CD8-positive, alpha-beta memory T cell (primary cell): ENCODE results near the gene RCAN2. TPM values are rescaled to one million over a fixed set of nuclear protein-coding genes. Genes with fewer than 3 reads are reported as not detected.

Experiments
- CTCF ChIA-PET: fragments of 350-600 bp; sonication (Branson Sonifier 250); formaldehyde crosslinking; loops from one replicate; lab custom pipeline; 2021; ENCODE audit warnings: antibody characterized with exemption; lab: Charles Lee
- POLR2A ChIA-PET: fragments of 350-600 bp; sonication (Branson Sonifier 250); formaldehyde crosslinking; loops from one replicate; lab custom pipeline; 2021; ENCODE audit warnings: antibody characterized with exemption; lab: Charles Lee
- DNase-seq, 5 donors: peaks; one replicate each; pipeline versions ENCODE4 v3.0.0 to v3.0.0-alpha.2; 2020 to 2022; ENCODE audit warnings: mixed read lengths in 1 of 5
- H3K27ac ChIP-seq: one replicate; pipeline ENCODE4 v1.7.0; 2013; ENCODE audit warnings: low read depth, mild to moderate bottlenecking, low read length, moderate library complexity
- H3K27me3 ChIP-seq: 2 replicates; pipeline ENCODE4 v1.7.0; 2013; ENCODE audit warnings: low read length, mild to moderate bottlenecking; ENCODE audit not compliant: insufficient read depth, poor library complexity, severe bottlenecking
- H3K36me3 ChIP-seq: 2 replicates; pipeline ENCODE4 v1.7.0; 2013; ENCODE audit warnings: mild to moderate bottlenecking, low read length, moderate library complexity; ENCODE audit not compliant: insufficient read depth
- H3K4me1 ChIP-seq: 2 replicates; pipeline ENCODE4 v1.7.0; 2013; ENCODE audit warnings: mild to moderate bottlenecking, low read length, moderate library complexity; ENCODE audit not compliant: insufficient read depth
- H3K4me3 ChIP-seq: 2 replicates; pipeline ENCODE4 v1.7.0; 2013; ENCODE audit warnings: mild to moderate bottlenecking, low read length
- H3K9me3 ChIP-seq: 2 replicates; pipeline ENCODE4 v1.7.0; 2013; ENCODE audit warnings: mild to moderate bottlenecking, low read length
- H3K27ac Mint-ChIP-seq, 8 donors: one replicate each; pipeline ENCODE4 v1.8.0; 2020 to 2021; ENCODE audit warnings: mixed read lengths in 8 of 8, mild to moderate bottlenecking in 6 of 8, inconsistent platforms in 3 of 8, moderate library complexity in 3 of 8
- H3K27me3 Mint-ChIP-seq, 2 donors: one replicate each; pipeline ENCODE4 v1.8.0; 2020 to 2021; ENCODE audit warnings: mixed read lengths in 2 of 2, mild to moderate bottlenecking in 1 of 2, moderate library complexity in 1 of 2
- H3K36me3 Mint-ChIP-seq, 3 donors: one replicate each; pipeline ENCODE4 v1.8.0; 2020 to 2021; ENCODE audit warnings: mixed read lengths in 3 of 3, inconsistent platforms in 1 of 3, mild to moderate bottlenecking in 1 of 3
- H3K4me1 Mint-ChIP-seq, 3 donors: one replicate each; pipeline ENCODE4 v1.8.0; 2020 to 2021; ENCODE audit warnings: mixed read lengths in 3 of 3, inconsistent platforms in 1 of 3, mild to moderate bottlenecking in 1 of 3
- H3K4me3 Mint-ChIP-seq, 7 donors: one replicate each; pipeline ENCODE4 v1.8.0; 2020 to 2021; ENCODE audit warnings: mixed read lengths in 7 of 7, mild to moderate bottlenecking in 6 of 7, moderate library complexity in 4 of 7, inconsistent platforms in 2 of 7
- H3K9me3 Mint-ChIP-seq, 5 donors: one replicate each; pipeline ENCODE4 v1.8.0; 2020 to 2022; ENCODE audit warnings: mixed read lengths in 5 of 5, mild to moderate bottlenecking in 3 of 5, moderate library complexity in 2 of 5, inconsistent platforms in 1 of 5
- polyA plus RNA-seq: library from polyadenylated mRNA; unstranded; fragments of 300-500 nt; fragmentation: Illumina TruSeq; gene quantifications from one replicate; pipeline ENCODE4 v1.2.3, GENCODE V29; 2021
- total RNA-seq, 2 experiments: library from RNA; stranded (reverse); gene quantifications; one replicate each; pipeline ENCODE4 v1.2.3, GENCODE V29; 2021

RCAN2 gene
- total and polyA plus RNA-seq, 3 experiments from 2014 or later: 0.48 to 0.82 (median 0.49) TPM

- Histone ChIP-seq H3K27me3 (no peaks in the 10 kb centered on the region), H3K27ac (no peak overlapping the region), H3K9me3 (no peaks in the 10 kb centered on the region), H3K4me1 (no peaks in the 10 kb centered on the region), H3K4me3 (no peak overlapping the region), H3K36me3 (no peaks in the 10 kb centered on the region)
- no peak for DNase-seq
- ChIA-PET POLR2A (no interaction called here), CTCF (no interaction called here)
- Mint-ChIP-seq H3K36me3 (peaks cover 1 to 11% (median 6%) of the 10 kb centered on the region in 3 donors), H3K27me3 (peaks cover 13 to 21% of the 10 kb centered on the region in 2 donors), H3K4me3 (no peak overlapping the region), H3K27ac (no peak overlapping the region), H3K9me3 (peaks cover 0 to 13% (median 5%) of the 10 kb centered on the region in 5 donors), H3K4me1 (no peaks in the 10 kb centered on the region)
These were observed 257.1 kb downstream of the RCAN2 start for GRCh38 chr6:46234156-46234556.

GRCh38 chr6:46233129-46233528 is 258.1 kb downstream of the RCAN2 start:
- H3K27ac ChIP-seq: no peak overlapping the region
- no peaks in the 10 kb centered on the region for H3K4me1 ChIP-seq
- Mint-ChIP-seq H3K27me3 (peaks cover 11 to 19% of the 10 kb centered on the region in 2 donors), H3K27ac (no peak overlapping the region), H3K9me3 (peaks cover 0 to 14% (median 5%) of the 10 kb centered on the region in 5 donors), H3K4me3 (no peak overlapping the region), H3K36me3 (peaks cover 1 to 13% (median 4%) of the 10 kb centered on the region in 3 donors), H3K4me1 (no peaks in the 10 kb centered on the region)
- ChIA-PET CTCF (no interaction called here), POLR2A (no interaction called here)
- H3K27me3 ChIP-seq: no peaks in the 10 kb centered on the region
- DNase-seq: no peak
- no peaks in the 10 kb centered on the region for H3K36me3 ChIP-seq
- no peak overlapping the region for H3K4me3 ChIP-seq
- no peaks in the 10 kb centered on the region for H3K9me3 ChIP-seq

GRCh38 chr6:46222286-46222685 is 269.0 kb downstream of the RCAN2 start:
- H3K27me3 Mint-ChIP-seq: no peaks in the 10 kb centered on the region
- H3K4me3 Mint-ChIP-seq: no peak overlapping the region
- H3K36me3 Mint-ChIP-seq: no peaks in the 10 kb centered on the region
- no peaks in the 10 kb centered on the region for H3K4me1 Mint-ChIP-seq
- Histone ChIP-seq H3K9me3 (no peaks in the 10 kb centered on the region), H3K27ac (no peak overlapping the region), H3K4me1 (no peaks in the 10 kb centered on the region), H3K4me3 (no peak overlapping the region), H3K27me3 (no peaks in the 10 kb centered on the region), H3K36me3 (no peaks in the 10 kb centered on the region)
- DNase-seq: no peak
- ChIA-PET POLR2A (no interaction called here), CTCF (interaction anchor here (4.4 kb wide), 1 partner anchor 188 kb away, joined by 16 read pairs; no protein-coding TSS in a partner anchor)
- no peak overlapping the region for H3K27ac Mint-ChIP-seq
- peaks cover 0 to 3% (median 0%) of the 10 kb centered on the region in 5 donors for H3K9me3 Mint-ChIP-seq

GRCh38 chr6:46221222-46221793 is 269.9 kb downstream of the RCAN2 start:
- Histone ChIP-seq H3K36me3 (no peaks in the 10 kb centered on the region), H3K9me3 (no peaks in the 10 kb centered on the region), H3K27ac (no peak overlapping the region), H3K27me3 (no peaks in the 10 kb centered on the region), H3K4me1 (no peaks in the 10 kb centered on the region), H3K4me3 (no peak overlapping the region)
- POLR2A ChIA-PET: no interaction called here
- peak in 1 of 5 donors; percentile 21 for DNase-seq
- no peaks in the 10 kb centered on the region for H3K27me3 Mint-ChIP-seq
- CTCF ChIA-PET: interaction anchor here (1.1 to 4.4 kb wide), 3 partner anchors 131 to 196 kb away, joined by 3 to 16 read pairs (median 3); no protein-coding TSS in a partner anchor
- no peak overlapping the region for H3K4me3 Mint-ChIP-seq
- H3K9me3 Mint-ChIP-seq: peaks cover 0 to 3% (median 0%) of the 10 kb centered on the region in 5 donors
- H3K4me1 Mint-ChIP-seq: no peaks in the 10 kb centered on the region
- no peak overlapping the region for H3K27ac Mint-ChIP-seq
- no peaks in the 10 kb centered on the region for H3K36me3 Mint-ChIP-seq

- Histone ChIP-seq H3K27ac (no peak overlapping the region), H3K36me3 (no peaks in the 10 kb centered on the region), H3K4me3 (no peak overlapping the region), H3K9me3 (no peaks in the 10 kb centered on the region), H3K27me3 (no peaks in the 10 kb centered on the region), H3K4me1 (no peaks in the 10 kb centered on the region)
- POLR2A ChIA-PET: no interaction called here
- H3K27ac Mint-ChIP-seq: peak overlapping the region in 1 of 8 donors; percentile 56
- no peak overlapping the region for H3K4me3 Mint-ChIP-seq
- no peak for DNase-seq
- H3K36me3 Mint-ChIP-seq: no peaks in the 10 kb centered on the region
- no peaks in the 10 kb centered on the region for H3K27me3 Mint-ChIP-seq
- CTCF ChIA-PET: interaction anchor here (1.1 to 4.4 kb wide), 4 partner anchors 10 to 197 kb away, joined by 3 to 16 read pairs (median 3); no protein-coding TSS in a partner anchor
- H3K9me3 Mint-ChIP-seq: peaks cover 0 to under 1% (median 0%) of the 10 kb centered on the region in 5 donors
- H3K4me1 Mint-ChIP-seq: no peaks in the 10 kb centered on the region
These were observed 270.7 kb downstream of the RCAN2 start for GRCh38 chr6:46220352-46221221.

- Histone ChIP-seq H3K9me3 (no peaks in the 10 kb centered on the region), H3K27me3 (no peaks in the 10 kb centered on the region), H3K4me1 (no peaks in the 10 kb centered on the region), H3K36me3 (no peaks in the 10 kb centered on the region), H3K27ac (no peak overlapping the region), H3K4me3 (no peak overlapping the region)
- Mint-ChIP-seq H3K4me3 (no peak overlapping the region), H3K4me1 (no peaks in the 10 kb centered on the region), H3K27ac (no peak overlapping the region), H3K27me3 (no peaks in the 10 kb centered on the region), H3K36me3 (no peaks in the 10 kb centered on the region), H3K9me3 (no peaks in the 10 kb centered on the region)
- ChIA-PET CTCF (interaction anchor here (1.2 to 4.4 kb wide), 2 partner anchors 11 to 191 kb away, joined by 3 to 16 read pairs; no protein-coding TSS in a partner anchor), POLR2A (no interaction called here)
- no peak for DNase-seq
These were observed 271.6 kb downstream of the RCAN2 start for GRCh38 chr6:46219661-46220060.

- ChIA-PET POLR2A (no interaction called here), CTCF (interaction anchor here (4.4 kb wide), 1 partner anchor 192 kb away, joined by 16 read pairs; no protein-coding TSS in a partner anchor)
- Histone ChIP-seq H3K9me3 (no peaks in the 10 kb centered on the region), H3K36me3 (no peaks in the 10 kb centered on the region), H3K27me3 (no peaks in the 10 kb centered on the region), H3K27ac (no peak overlapping the region), H3K4me1 (no peaks in the 10 kb centered on the region), H3K4me3 (no peak overlapping the region)
- Mint-ChIP-seq H3K4me1 (no peaks in the 10 kb centered on the region), H3K36me3 (no peaks in the 10 kb centered on the region), H3K9me3 (peaks cover 0 to under 1% (median 0%) of the 10 kb centered on the region in 5 donors), H3K27ac (peak overlapping the region in 1 of 8 donors; percentile 64), H3K27me3 (no peaks in the 10 kb centered on the region), H3K4me3 (no peak overlapping the region)
- DNase-seq: no peak
These were observed 272.8 kb downstream of the RCAN2 start for GRCh38 chr6:46218457-46218856.

GRCh38 chr6:46217671-46218131 is 273.5 kb downstream of the RCAN2 start:
- Mint-ChIP-seq H3K27me3 (no peaks in the 10 kb centered on the region), H3K36me3 (no peaks in the 10 kb centered on the region), H3K4me3 (no peak overlapping the region), H3K27ac (no peak overlapping the region), H3K9me3 (peaks cover 0 to 2% (median 0%) of the 10 kb centered on the region in 5 donors), H3K4me1 (no peaks in the 10 kb centered on the region)
- H3K4me1 ChIP-seq: no peaks in the 10 kb centered on the region
- H3K27me3 ChIP-seq: no peaks in the 10 kb centered on the region
- H3K27ac ChIP-seq: no peak overlapping the region
- ChIA-PET CTCF (interaction anchor here (1.3 to 1.6 kb wide), 3 partner anchors 16 to 193 kb away, joined by 4 to 5 read pairs (median 4); partner anchors contain the start of gene ENPP4), POLR2A (no interaction called here)
- H3K9me3 ChIP-seq: no peaks in the 10 kb centered on the region
- no peak overlapping the region for H3K4me3 ChIP-seq
- DNase-seq: no peak
- no peaks in the 10 kb centered on the region for H3K36me3 ChIP-seq
